A549 (cell line): Measurements from ENCODE around the gene SMIM27. TPM values are rescaled to one million over a fixed set of nuclear protein-coding genes. Genes with fewer than 3 reads are reported as not detected.

Experiments
- ATAC-seq, 2 experiments: fragments of 200-7000 bp in 1 of 2; fragments of >200 bp in 1 of 2; cut with Nextera tagmentation in 1 of 2; cut with Tn5 transposase in 1 of 2; 3 replicates each; pipeline versions ENCODE4 v1.8.0 to v1.9.1; 2018 to 2020; ENCODE audit warnings: mild to moderate bottlenecking in 1 of 2, moderate library complexity in 1 of 2
- CTCF ChIA-PET: fragments of 300-600 bp; sonication (Branson Sonifier 250); formaldehyde crosslinking; extraction: SDS; loops from one replicate; lab custom pipeline; 2021; ENCODE audit warnings: antibody characterized with exemption, inconsistent platforms; lab: Yijun Ruan, JAX
- POLR2A ChIA-PET: fragments of 350-600 bp; formaldehyde crosslinking; extraction: SDS; loops from one replicate; lab custom pipeline; 2021; ENCODE audit warnings: antibody characterized with exemption, inconsistent platforms; lab: Yijun Ruan, JAX
- DNase-seq, 2 experiments: peaks; one replicate each; pipeline versions ENCODE4 v3.0.0 to v3.0.0-alpha.2; 2011 to 2016; ENCODE audit warnings: low read depth in 1 of 2, low spot score in 1 of 2
- FAIRE-seq: peaks from 2 replicates; lab custom pipeline; 2011; peaks lifted over from hg19 to GRCh38; lab: Jason Lieb, UNC
- H3K27ac ChIP-seq, 2 experiments: fragments of >200 bp; sonication (Bioruptor Twin); formaldehyde crosslinking; 3 replicates each; pipeline ENCODE4 v1.5.1; 2016 to 2017
- H3K4me1 ChIP-seq: fragments of >200 bp; sonication (Bioruptor Twin); formaldehyde crosslinking; 3 replicates; pipeline ENCODE4 v1.6.1; 2016
- H3K4me2 ChIP-seq: fragments of >200 bp; sonication (Bioruptor Twin); formaldehyde crosslinking; 3 replicates; pipeline ENCODE4 v1.6.1; 2016
- H3K4me3 ChIP-seq: fragments of >200 bp; sonication (Bioruptor Twin); formaldehyde crosslinking; 3 replicates; pipeline ENCODE4 v1.5.1; 2016
- H3K9me3 ChIP-seq: fragments of >200 bp; sonication (Bioruptor Twin); formaldehyde crosslinking; 3 replicates; pipeline ENCODE4 v1.6.1; 2016
- BCL3 ChIP-seq: fragments of >200 bp; sonication (Bioruptor Twin); formaldehyde crosslinking; IDR thresholded peaks from 3 replicates; pipeline ENCODE4 v1.6.1; 2016
- CEBPB ChIP-seq, 2 experiments: fragments of >200 bp in 1 of 2; sonication (Bioruptor Twin) in 1 of 2; formaldehyde crosslinking in 1 of 2; IDR thresholded peaks; 2 replicates each; pipeline ENCODE4 v1.6.1; 2012 to 2016
- CTCF ChIP-seq: fragments of >200 bp; sonication (Bioruptor Twin); formaldehyde crosslinking; IDR thresholded peaks from 3 replicates; pipeline ENCODE4 v1.5.1; 2016
- FOSB ChIP-seq: fragments of 250-450 bp; sonication (Bioruptor Pico); IDR thresholded peaks from 2 replicates; pipeline ENCODE4 v1.5.0; 2020; ENCODE audit warnings: mild to moderate bottlenecking, moderate library complexity
- HES2 ChIP-seq: fragments of >200 bp; sonication (Bioruptor Twin); formaldehyde crosslinking; IDR thresholded peaks from 2 replicates; pipeline ENCODE4 v1.6.1; 2016
- MAX ChIP-seq: IDR thresholded peaks from 2 replicates; pipeline ENCODE4 v1.6.1; 2012
- PBX3 ChIP-seq: IDR thresholded peaks from 2 replicates; pipeline ENCODE4 v1.6.1; 2012
- POLR2AphosphoS2 ChIP-seq: conservative IDR thresholded peaks from 2 replicates; pipeline ENCODE4 v1.6.1; 2012; ENCODE audit warnings: low read length, improper control_type of control experiment, inconsistent platforms
- RAD21 ChIP-seq, 2 experiments: fragments of >200 bp in 1 of 2; sonication (Bioruptor Twin) in 1 of 2; formaldehyde crosslinking in 1 of 2; IDR thresholded peaks in 1 of 2; conservative IDR thresholded peaks in 1 of 2; 2 replicates in 1 of 2; 3 replicates in 1 of 2; pipeline ENCODE4 v1.6.1; 2012 to 2018; ENCODE audit warnings: inconsistent platforms in 1 of 2
- RFX5 ChIP-seq: fragments of 450-650 bp; IDR thresholded peaks from 2 replicates; pipeline ENCODE4 v1.7.1; 2014; ENCODE audit warnings: antibody characterized with exemption, mild to moderate bottlenecking, moderate library complexity
- SMC3 ChIP-seq: fragments of >200 bp; sonication (Bioruptor Twin); formaldehyde crosslinking; IDR thresholded peaks from 3 replicates; pipeline ENCODE4 v1.6.1; 2018; ENCODE audit warnings: inconsistent platforms
- TP53 ChIP-seq: fragments of 250-450 bp; sonication (Bioruptor Pico); IDR thresholded peaks from 2 replicates; pipeline ENCODE4 v1.5.0; 2021; ENCODE audit warnings: mild to moderate bottlenecking, moderate library complexity
- whole genome bisulfite sequencing: methylation state at CpG from one replicate; pipeline ENCODE4 v1.1.6; 2017; ENCODE audit errors: missing lambda C conversion rate; 5-methylcytosine and 5-hydroxymethylcytosine counted together
- polyA plus RNA-seq, 4 experiments: library from polyadenylated mRNA; depleted of rRNA in 3 of 4; stranded (reverse); fragments of >200 nt; fragmentation: RNase III in 1 of 4; extraction: RNeasy Plus Mini Kit Qiagen cat#74134 plus additional on column Dnase treatment in 1 of 4; gene quantifications; 2 replicates in 3 of 4; 3 replicates in 1 of 4; pipeline ENCODE4 v1.2.3, GENCODE V29; 2011 to 2017

SMIM27 gene
- polyA plus RNA-seq, 2 of the 4 experiments (the other 2 are of a cell fraction), result 12.4 to 21.1 TPM

- DNase-seq (peak; percentile 28 to 59), ATAC-seq (peak; percentile 48 to 78; a peak in 3 of 6 replicates), FAIRE-seq (peak; percentile 81)
- ChIA-PET POLR2A (interaction anchor here (0.6 to 1.0 kb wide), 3 partner anchors 54 to 200 kb away, joined by 3 read pairs; partner anchors contain the start of gene RIGI), CTCF (interaction anchor here (0.6 to 17.6 kb wide), 46 partner anchors 11 to 422 kb away, joined by 3 to 507 read pairs (median 5); partner anchors contain the start of genes ACO1, RIGI and SMIM27)
- TF ChIP-seq CEBPB (IDR thresholded peaks at IDR 0.05), result no peak
- TF ChIP-seq RAD21 (conservative IDR thresholded peaks at IDR 0.05 in 1 of 2, IDR thresholded peaks at IDR 0.05 in 1 of 2), result peak; percentile 76 to 80
- peak; percentile 97 for TF ChIP-seq CTCF
- peak; percentile 94 for TF ChIP-seq SMC3
- Histone ChIP-seq H3K4me1 (peaks cover 8% of the 10 kb centered on the region; the same call in 2 of the 3 replicates), H3K9me3 (no peaks in the 10 kb centered on the region), H3K4me2 (peak overlapping the region; percentile 55; the same call in 2 of the 3 replicates), H3K4me3 (no peak overlapping the region), H3K27ac (no peak overlapping the region)
- WGBS, result 2% methylated on average over 4 of the region's 4 CpGs
Measured at GRCh38 chr9:32579706-32580331, 27.7 kb downstream of the SMIM27 start.

- ATAC-seq (peak; percentile 50 to 58; a peak in 4 of 6 replicates), FAIRE-seq (no peak), DNase-seq (no peak)
- H3K4me1 ChIP-seq, result peaks cover 8% of the 10 kb centered on the region; the same call in 2 of the 3 replicates
- ChIA-PET POLR2A (interaction anchor here (1.0 to 1.8 kb wide), 3 partner anchors 55 to 444 kb away, joined by 3 to 5 read pairs (median 5); partner anchors contain the start of genes DNAJA1 and RIGI), CTCF (interaction anchor here (0.8 to 17.6 kb wide), 63 partner anchors 10 to 446 kb away, joined by 3 to 507 read pairs (median 5); partner anchors contain the start of genes ACO1, RIGI and SMIM27)
- no peaks in the 10 kb centered on the region for H3K9me3 ChIP-seq
- H3K27ac ChIP-seq, result no peak overlapping the region
- 4% methylated on average over 3 of the region's 3 CpGs for WGBS
- H3K4me3 ChIP-seq, result no peak overlapping the region
- H3K4me2 ChIP-seq, result peak overlapping the region; percentile 43
- no peak for TF ChIP-seq FOSB (CRISPR knock-in tag)
- TF ChIP-seq PBX3, result no peak
- TF ChIP-seq POLR2AphosphoS2, result no peak
- no peak for TF ChIP-seq TP53
- TF ChIP-seq MAX, result no peak
- no peak for TF ChIP-seq RFX5
Measured at GRCh38 chr9:32580631-32581300, 28.6 kb downstream of the SMIM27 start.

GRCh38 chr9:32581512-32582143 is 29.5 kb downstream of the SMIM27 start:
- DNase-seq, result peak; percentile 36 to 78
- peak; percentile 88 to 91 for ATAC-seq
- H3K4me3 ChIP-seq, result no peak overlapping the region
- no peak overlapping the region for H3K27ac ChIP-seq
- no peaks in the 10 kb centered on the region for H3K9me3 ChIP-seq
- ChIA-PET POLR2A (interaction anchor here (1.1 to 1.8 kb wide), 3 partner anchors 8 to 443 kb away, joined by 3 to 5 read pairs (median 5); partner anchors contain the start of gene DNAJA1), CTCF (interaction anchor here (0.7 to 17.6 kb wide), 66 partner anchors 9 to 445 kb away, joined by 3 to 507 read pairs (median 4); partner anchors contain the start of genes ACO1 and RIGI)
- peak; percentile 51 for FAIRE-seq
- H3K4me1 ChIP-seq, result peaks cover 8% of the 10 kb centered on the region; the same call in 2 of the 3 replicates
- peak overlapping the region; percentile 43 for H3K4me2 ChIP-seq
- WGBS, result 2% methylated on average over 3 of the region's 3 CpGs
- TF ChIP-seq RAD21 (conservative IDR thresholded peaks at IDR 0.05 in 1 of 2, IDR thresholded peaks at IDR 0.05 in 1 of 2), result peak; percentile 67 to 74
- peak; percentile 81 for TF ChIP-seq CTCF
- no peak for TF ChIP-seq BCL3
- TF ChIP-seq HES2, result no peak
- TF ChIP-seq SMC3, result peak; percentile 79
